KMS-11 (cell line): ENCODE measurements around the gene ECSCR.
A peak's percentile ranks its signal among the peaks of the same experiment; 100 is the strongest.
"Not testable (repeated sequence)": the region's sequence is repeated elsewhere in the genome, so short reads cannot be mapped to it uniquely, and the experiment has no call there.

Experiments used
- H2AFZ ChIP-seq: fragments of 200-600 bp; sonication (generic); 2 replicates; pipeline ENCODE4 v1.6.1; 2016; ENCODE audit warnings: antibody characterized with exemption, mixed run types, low read depth
- H3K27ac ChIP-seq: fragments of 200-600 bp; sonication (generic); 2 replicates; pipeline ENCODE4 v1.6.1; 2016; ENCODE audit warnings: mild to moderate bottlenecking, mixed run types
- H3K27me3 ChIP-seq: fragments of 200-600 bp; sonication (generic); 2 replicates; pipeline ENCODE4 v1.6.1; 2017; ENCODE audit warnings: mild to moderate bottlenecking, low read depth, mixed run types, moderate library complexity; ENCODE audit not compliant: insufficient read depth
- H3K36me3 ChIP-seq: fragments of 200-600 bp; sonication (generic); 2 replicates; pipeline ENCODE4 v1.6.1; 2017; ENCODE audit warnings: mild to moderate bottlenecking, mixed run types; ENCODE audit not compliant: insufficient read depth
- H3K4me1 ChIP-seq: fragments of 200-600 bp; sonication (generic); 2 replicates; pipeline ENCODE4 v1.6.1; 2016; ENCODE audit warnings: mild to moderate bottlenecking, low read depth, mixed run types; ENCODE audit not compliant: poor library complexity, severe bottlenecking
- H3K4me2 ChIP-seq: fragments of 200-600 bp; sonication (generic); 2 replicates; pipeline ENCODE4 v1.7.0; 2016; ENCODE audit warnings: mild to moderate bottlenecking, mixed run types
- H3K4me3 ChIP-seq: fragments of 200-600 bp; sonication (generic); IDR thresholded peaks from 2 replicates; pipeline ENCODE4 v1.6.1; 2017; ENCODE audit warnings: low read depth, low read length, mixed read lengths; ENCODE audit not compliant: insufficient read depth
- H3K79me2 ChIP-seq: fragments of 200-600 bp; sonication (generic); 2 replicates; pipeline ENCODE4 v1.6.1; 2016; ENCODE audit warnings: low read depth, mixed run types; ENCODE audit not compliant: insufficient read depth
- H3K9ac ChIP-seq: fragments of 200-600 bp; sonication (generic); 2 replicates; pipeline ENCODE4 v1.6.1; 2016; ENCODE audit warnings: mild to moderate bottlenecking, mixed run types
- H4K20me1 ChIP-seq: fragments of 200-600 bp; sonication (generic); 2 replicates; pipeline ENCODE4 v1.6.1; 2016; ENCODE audit warnings: mild to moderate bottlenecking, mixed run types; ENCODE audit not compliant: insufficient read depth
- CTCF ChIP-seq: fragments of 200-600 bp; sonication (generic); conservative IDR thresholded peaks from 2 replicates; pipeline ENCODE4 v1.6.1; 2017; ENCODE audit warnings: low read depth, mild to moderate bottlenecking, antibody characterized with exemption, low read length, moderate library complexity, mixed read lengths

The ECSCR gene

DNA sequence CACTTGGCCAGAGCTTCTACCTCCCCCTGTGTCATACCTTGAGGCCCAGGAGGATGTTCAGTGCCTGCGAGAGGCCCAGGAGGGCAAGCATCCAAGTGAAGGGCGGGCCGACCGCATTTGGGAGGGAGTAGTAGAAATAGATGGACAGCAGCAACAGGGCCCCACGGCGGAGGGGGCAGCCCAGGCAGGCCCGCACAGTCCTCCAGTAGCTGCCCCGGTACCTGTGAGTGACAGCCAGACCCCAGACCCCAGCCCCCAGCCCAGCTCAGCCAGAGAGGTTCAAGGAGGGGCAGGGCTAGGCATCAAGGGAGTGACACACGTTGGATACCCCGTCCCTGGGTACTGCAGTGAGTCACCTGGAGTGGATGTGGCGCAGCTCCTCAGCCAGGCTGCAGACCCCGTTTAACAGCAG is 18.6 kb upstream of the ECSCR start:
- H3K4me3 ChIP-seq, result no peak overlapping the region
- peaks cover 27% of the 10 kb centered on the region for H3K4me1 ChIP-seq
- H2AFZ ChIP-seq, result no peak overlapping the region; the same call in 1 of the 2 replicates
- H3K4me2 ChIP-seq, result peak overlapping the region; percentile 91
- no peaks in the 10 kb centered on the region for H3K36me3 ChIP-seq
- no peak for TF ChIP-seq CTCF
- H3K27me3 ChIP-seq, result no peaks in the 10 kb centered on the region
- H4K20me1 ChIP-seq, result no peaks in the 10 kb centered on the region
- H3K9ac ChIP-seq, result peak overlapping the region; percentile 54; the same call in 1 of the 2 replicates
- H3K27ac ChIP-seq, result peak overlapping the region; percentile 94
- H3K79me2 ChIP-seq, result no peaks in the 10 kb centered on the region

GRCh38 chr5:139479729-139480128 is 17.2 kb upstream of the ECSCR start:
- peaks cover 27% of the 10 kb centered on the region for H3K4me1 ChIP-seq
- not testable (repeated sequence) for H3K36me3 ChIP-seq, H3K4me3 ChIP-seq, H3K79me2 ChIP-seq, H3K27ac ChIP-seq, H3K27me3 ChIP-seq, H3K4me2 ChIP-seq, H4K20me1 ChIP-seq, H3K9ac ChIP-seq, H2AFZ ChIP-seq

- not testable (repeated sequence) for H3K27me3 ChIP-seq, H3K79me2 ChIP-seq, H3K9ac ChIP-seq, H3K27ac ChIP-seq, H3K36me3 ChIP-seq, H2AFZ ChIP-seq, H3K4me3 ChIP-seq, H4K20me1 ChIP-seq, H3K4me2 ChIP-seq
- H3K4me1 ChIP-seq, result peaks cover 27% of the 10 kb centered on the region
Measured at GRCh38 chr5:139478657-139479423, 16.3 kb upstream of the ECSCR start.

DNA sequence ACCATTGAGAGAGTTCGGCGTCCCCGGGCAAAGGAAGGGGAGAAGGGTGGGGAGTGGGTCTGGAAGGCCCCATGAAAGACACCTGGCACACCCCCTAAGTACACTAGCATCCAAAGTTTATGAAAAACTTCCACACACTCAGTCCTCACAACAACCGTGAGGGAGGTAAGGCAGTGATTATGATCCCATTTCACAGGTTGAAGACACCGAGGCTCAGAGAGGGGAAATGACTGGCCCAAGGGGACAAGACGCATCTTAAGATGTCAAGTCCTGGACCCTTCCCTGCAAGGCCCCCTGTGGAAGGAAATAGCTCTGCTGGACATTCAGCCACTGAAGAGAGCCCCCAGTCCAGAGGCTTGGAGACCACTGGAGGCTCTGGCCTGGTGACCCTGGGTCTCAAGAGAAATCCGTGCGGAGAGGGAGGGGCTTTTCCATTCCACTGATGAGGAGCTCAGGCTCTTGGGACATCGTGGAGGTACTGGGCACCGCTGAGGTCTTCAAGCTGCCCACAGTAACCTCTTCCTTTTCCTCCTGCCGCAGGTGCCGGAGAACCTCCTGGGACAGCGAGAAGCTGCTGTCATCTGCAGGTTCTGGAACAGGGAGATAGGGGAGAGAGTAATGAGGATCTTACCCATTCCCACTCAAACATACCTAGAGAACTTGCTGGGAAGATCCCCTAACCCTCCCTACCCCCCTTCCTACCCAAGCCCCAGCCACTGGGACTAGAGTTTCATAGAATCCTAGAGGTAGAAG is 13.5 kb upstream of the ECSCR start:
- no peak overlapping the region for H3K4me2 ChIP-seq
- H3K9ac ChIP-seq, result no peak overlapping the region
- peaks cover 3% of the 10 kb centered on the region for H3K4me1 ChIP-seq
- H4K20me1 ChIP-seq, result no peaks in the 10 kb centered on the region
- no peak for TF ChIP-seq CTCF
- H3K4me3 ChIP-seq, result no peak overlapping the region
- no peak overlapping the region for H3K27ac ChIP-seq
- H3K79me2 ChIP-seq, result no peaks in the 10 kb centered on the region
- no peaks in the 10 kb centered on the region for H3K36me3 ChIP-seq
- H3K27me3 ChIP-seq, result no peaks in the 10 kb centered on the region
- no peak overlapping the region for H2AFZ ChIP-seq

DNA sequence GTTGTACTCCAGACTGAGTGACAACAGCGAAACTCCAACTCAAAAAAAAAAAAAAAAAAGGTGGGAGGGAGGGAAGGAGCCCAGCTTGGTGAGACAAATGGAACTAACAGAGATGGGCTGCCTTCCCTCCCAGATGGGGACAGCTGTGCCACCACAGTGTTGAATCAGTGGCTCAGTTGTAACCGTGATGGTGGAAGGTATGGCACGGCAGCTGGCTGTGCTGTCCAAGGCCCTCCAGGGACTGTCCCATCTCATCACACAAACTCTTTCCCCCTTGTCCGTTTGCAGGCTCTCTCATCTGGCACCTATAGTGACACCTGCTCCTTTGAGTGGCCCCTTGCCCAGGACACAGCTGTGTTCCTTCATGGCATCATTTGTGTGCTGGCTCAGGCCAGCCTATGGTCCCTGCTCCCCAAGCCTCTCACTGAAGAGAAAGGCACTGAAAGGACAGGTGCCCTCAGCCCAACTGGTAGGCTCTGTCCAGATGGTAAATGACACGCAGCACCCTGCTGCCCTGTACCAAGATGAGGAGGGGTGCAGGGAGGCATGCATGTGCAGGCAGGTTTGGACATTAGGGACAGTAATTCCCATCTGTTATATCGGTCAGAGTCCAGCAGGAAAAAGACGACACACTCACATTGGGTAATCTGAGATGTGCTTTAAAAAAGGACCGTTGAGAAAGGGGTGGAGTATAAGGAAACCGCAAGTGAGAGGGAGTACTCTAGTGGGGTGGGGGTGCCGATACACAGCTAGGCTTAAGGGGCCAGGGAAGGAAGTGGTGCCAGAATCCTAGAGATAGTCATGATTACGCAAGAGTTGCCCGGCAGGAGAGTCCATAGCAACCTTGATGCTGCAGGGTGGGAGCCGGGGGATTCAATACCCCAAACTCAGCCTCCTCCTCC is 12.6 kb upstream of the ECSCR start:
- Histone ChIP-seq H2AFZ (no peak overlapping the region), H3K9ac (no peak overlapping the region), H3K27ac (no peak overlapping the region), H3K27me3 (no peaks in the 10 kb centered on the region), H3K4me1 (no peaks in the 10 kb centered on the region), H3K4me3 (no peak overlapping the region), H3K79me2 (no peaks in the 10 kb centered on the region), H4K20me1 (no peaks in the 10 kb centered on the region), H3K4me2 (no peak overlapping the region), H3K36me3 (no peaks in the 10 kb centered on the region)
- no peak for TF ChIP-seq CTCF
